Measurements from ENCODE around the gene RAB25. TPM values are rescaled to one million over a fixed set of nuclear protein-coding genes. Genes with fewer than 3 reads are reported as not detected.

The RAB25 gene
- total RNA-seq, 1 experiment from 2014 or later = 18.1 TPM

GRCh38 chr1:156112276-156113137, 51.5 kb downstream of the RAB25 start:
- Histone ChIP-seq H3K9me2 (replicated peaks; ENCODE audit: low read length) (no peaks in the 10 kb centered on the region), H3K27ac (ENCODE audit: low read length) (no peak overlapping the region), H3K4me3 (ENCODE audit: low read length) (no peak overlapping the region), H3K4me2 (ENCODE audit: low read length) (no peak overlapping the region), H3F3A (ENCODE audit: low read length, unreplicated experiment) (no peaks in the 10 kb centered on the region), H3K36me3 (ENCODE audit: low read depth, low read length) (peaks cover 5% of the 10 kb centered on the region; the same call in 1 of the 2 replicates), H3K27me3 (ENCODE audit: low read length) (no peaks in the 10 kb centered on the region), H3K9me3 (ENCODE audit: low read length) (no peaks in the 10 kb centered on the region), H4K20me1 (ENCODE audit: low read length) (peaks cover 24% of the 10 kb centered on the region), H3K9ac (ENCODE audit: low read length) (no peak overlapping the region), H3K79me2 (ENCODE audit: low read length) (peaks cover 30% of the 10 kb centered on the region), H2AFZ (ENCODE audit: low read length) (no peak overlapping the region), H3K4me1 (ENCODE audit: insufficient read depth, low read length) (peaks cover 34% of the 10 kb centered on the region)
- ATAC-seq (no peak), DNase-seq (no peak)
- no peak for TF ChIP-seq CTCF (conservative IDR thresholded peaks at IDR 0.05; ENCODE audit: low read depth, low read length)
- no peak for TF ChIP-seq EZH2phosphoT487 (IDR thresholded peaks at IDR 0.05; ENCODE audit: borderline replicate concordance, low read length)
- TF ChIP-seq EZH2 (IDR thresholded peaks at IDR 0.05; ENCODE audit: low read length, unreplicated experiment) = no peak
- ChIA-PET POLR2A (ENCODE audit: unreplicated experiment) (interaction anchor here (1.2 kb wide), 1 partner anchor 14 kb away, joined by 8 read pairs; no protein-coding TSS in a partner anchor), CTCF (no interaction called here)
- intact Hi-C loops (cut with micrococcal nuclease) = no loop called here
- BruUV-seq (replicated peaks) = no TSS peak

GRCh38 chr1:156113282-156113950, 52.5 kb downstream of the RAB25 start:
- DNase-seq (no peak), ATAC-seq (no peak)
- CTCF ChIA-PET = interaction anchor here (1.3 kb wide), 1 partner anchor 16 kb away, joined by 3 read pairs; no protein-coding TSS in a partner anchor
- POLR2A ChIA-PET (ENCODE audit: unreplicated experiment) = interaction anchor here (0.6 to 1.8 kb wide), 4 partner anchors 10 to 17 kb away, joined by 3 to 8 read pairs (median 5); no protein-coding TSS in a partner anchor
- peaks cover 37% of the 10 kb centered on the region for H3K4me1 ChIP-seq (ENCODE audit: insufficient read depth, low read length)
- H3K4me2 ChIP-seq (ENCODE audit: low read length) = peak overlapping the region; percentile 93
- BruUV-seq (replicated peaks) = no TSS peak
- H3K9ac ChIP-seq (ENCODE audit: low read length) = peak overlapping the region; percentile 94
- intact Hi-C loops (cut with micrococcal nuclease) = no loop called here
- no peaks in the 10 kb centered on the region for H3K9me3 ChIP-seq (ENCODE audit: low read length)
- peak overlapping the region; percentile 86; the same call in 1 of the 2 replicates for H3K4me3 ChIP-seq (ENCODE audit: low read length)
- no peaks in the 10 kb centered on the region for H3K27me3 ChIP-seq (ENCODE audit: low read length)
- H3K79me2 ChIP-seq (ENCODE audit: low read length) = peaks cover 39% of the 10 kb centered on the region
- H3K9me2 ChIP-seq (replicated peaks; ENCODE audit: low read length) = no peaks in the 10 kb centered on the region
- TF ChIP-seq EZH2phosphoT487 (IDR thresholded peaks at IDR 0.05; ENCODE audit: borderline replicate concordance, low read length) (no peak), EZH2 (IDR thresholded peaks at IDR 0.05; ENCODE audit: low read length, unreplicated experiment) (no peak), CTCF (conservative IDR thresholded peaks at IDR 0.05; ENCODE audit: low read depth, low read length) (no peak)
- H4K20me1 ChIP-seq (ENCODE audit: low read length) = peaks cover 33% of the 10 kb centered on the region
- H3K36me3 ChIP-seq (ENCODE audit: low read depth, low read length) = peaks cover 8% of the 10 kb centered on the region
- H2AFZ ChIP-seq (ENCODE audit: low read length) = no peak overlapping the region
- H3F3A ChIP-seq (ENCODE audit: low read length, unreplicated experiment) = no peaks in the 10 kb centered on the region
- H3K27ac ChIP-seq (ENCODE audit: low read length) = peak overlapping the region; percentile 91

All from PC-3 (cell line).